Measurements from ENCODE around the gene MARVELD3.
"Not testable (repeated sequence)": the region's sequence is repeated elsewhere in the genome, so short reads cannot be mapped to it uniquely, and the experiment has no call there.

Gene MARVELD3

GRCh38 chr16:71672803-71673581 is 47.0 kb downstream of the MARVELD3 start:
- DNase-seq: no peak

- DNase-seq: no peak
These were observed 47.6 kb downstream of the MARVELD3 start for GRCh38 chr16:71673582-71673973.

GRCh38 chr16:71674229-71674628 is 48.2 kb downstream of the MARVELD3 start:
- no peak for DNase-seq

- DNase-seq: no peak
These were observed 49.4 kb downstream of the MARVELD3 start for GRCh38 chr16:71675380-71675779.

GRCh38 chr16:71676236-71676635 is 50.3 kb downstream of the MARVELD3 start:
- no peak for DNase-seq

- no peak for DNase-seq
These were observed 55.4 kb downstream of the MARVELD3 start for GRCh38 chr16:71681360-71681759.

GRCh38 chr16:71684280-71684679 is 58.3 kb downstream of the MARVELD3 start:
- DNase-seq: not testable (repeated sequence)
